ENCODE measurements around the gene ESPN.
"Not testable (repeated sequence)": the region's sequence is repeated elsewhere in the genome, so short reads cannot be mapped to it uniquely, and the experiment has no call there.

ESPN gene

GRCh38 chr1:6489799-6490180 is 65.2 kb downstream of the ESPN start:
- POLR2A ChIA-PET, result no interaction called here
- no peak for DNase-seq (ENCODE audit: low read depth, low spot score)
- TF ChIP-seq, protein P1, sequence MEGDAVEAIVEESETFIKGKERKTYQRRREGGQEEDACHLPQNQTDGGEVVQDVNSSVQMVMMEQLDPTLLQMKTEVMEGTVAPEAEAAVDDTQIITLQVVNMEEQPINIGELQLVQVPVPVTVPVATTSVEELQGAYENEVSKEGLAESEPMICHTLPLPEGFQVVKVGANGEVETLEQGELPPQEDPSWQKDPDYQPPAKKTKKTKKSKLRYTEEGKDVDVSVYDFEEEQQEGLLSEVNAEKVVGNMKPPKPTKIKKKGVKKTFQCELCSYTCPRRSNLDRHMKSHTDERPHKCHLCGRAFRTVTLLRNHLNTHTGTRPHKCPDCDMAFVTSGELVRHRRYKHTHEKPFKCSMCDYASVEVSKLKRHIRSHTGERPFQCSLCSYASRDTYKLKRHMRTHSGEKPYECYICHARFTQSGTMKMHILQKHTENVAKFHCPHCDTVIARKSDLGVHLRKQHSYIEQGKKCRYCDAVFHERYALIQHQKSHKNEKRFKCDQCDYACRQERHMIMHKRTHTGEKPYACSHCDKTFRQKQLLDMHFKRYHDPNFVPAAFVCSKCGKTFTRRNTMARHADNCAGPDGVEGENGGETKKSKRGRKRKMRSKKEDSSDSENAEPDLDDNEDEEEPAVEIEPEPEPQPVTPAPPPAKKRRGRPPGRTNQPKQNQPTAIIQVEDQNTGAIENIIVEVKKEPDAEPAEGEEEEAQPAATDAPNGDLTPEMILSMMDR (IDR thresholded peaks at IDR 0.05; ENCODE audit: insufficient read depth, low read length, missing control alignments), result peak; percentile 95
- peak overlapping the region; percentile 84 for H3K4me3 ChIP-seq (ENCODE audit: low read depth, low read length)
- CTCF ChIA-PET, result interaction anchor here (0.6 to 11.0 kb wide), 32 partner anchors 12 to 283 kb away, joined by 3 to 236 read pairs (median 8); partner anchors contain the start of genes ESPN, KLHL21, NOL9 and RNF207

DNA sequence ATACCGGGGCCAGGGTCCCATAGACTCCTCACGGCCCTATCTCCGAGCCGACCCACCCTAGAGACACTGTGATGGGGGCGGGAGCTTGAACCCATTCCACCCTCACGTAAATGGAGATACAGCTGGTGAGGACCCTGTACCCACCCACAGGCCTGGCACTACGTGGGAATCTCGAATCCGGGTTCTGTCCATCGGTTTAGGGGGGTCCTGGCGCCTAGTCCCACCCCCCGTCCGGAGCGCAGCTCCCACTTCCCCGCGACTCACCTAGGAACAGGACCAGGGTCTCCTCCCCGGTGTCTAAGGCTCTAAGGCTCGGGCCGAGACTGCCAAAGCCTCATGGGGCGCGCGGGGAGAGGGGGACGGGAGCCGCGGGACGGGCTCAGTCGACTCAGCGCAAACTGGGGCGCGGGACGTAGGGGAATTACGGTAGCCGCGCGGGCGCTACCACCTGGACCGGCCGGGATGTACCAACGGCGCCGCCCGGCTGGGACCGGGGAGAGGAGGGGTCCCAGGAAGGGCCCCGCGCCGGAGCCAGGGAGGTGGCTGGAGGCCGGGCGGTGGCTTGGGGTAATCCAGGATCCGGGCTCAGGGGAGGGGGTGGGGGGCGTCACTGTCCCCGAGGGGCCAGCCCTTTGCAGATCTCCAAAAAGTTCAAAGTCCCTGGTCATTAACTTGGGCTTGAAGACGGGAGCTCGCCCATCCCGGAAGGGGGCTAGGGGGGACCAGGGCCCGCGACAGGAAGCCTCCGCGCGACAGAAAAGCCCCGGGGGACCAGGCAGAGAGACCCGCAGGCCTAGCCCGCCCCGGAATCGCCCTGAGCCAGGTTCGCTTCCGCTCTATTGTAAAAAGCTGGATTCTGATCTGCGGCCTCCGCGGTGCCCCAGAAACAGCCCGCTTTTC is 65.9 kb downstream of the ESPN start:
- H3K4me3 ChIP-seq (ENCODE audit: low read depth, low read length), result peak overlapping the region; percentile 84
- no peak for DNase-seq (ENCODE audit: low read depth, low spot score)
- CTCF ChIA-PET, result interaction anchor here (0.6 to 11.0 kb wide), 28 partner anchors 11 to 284 kb away, joined by 3 to 236 read pairs (median 9); partner anchors contain the start of genes KLHL21, NOL9, RNF207 and TAS1R1
- POLR2A ChIA-PET, result no interaction called here
- TF ChIP-seq, protein P1 (IDR thresholded peaks at IDR 0.05; ENCODE audit: insufficient read depth, low read length, missing control alignments), result no peak

DNA sequence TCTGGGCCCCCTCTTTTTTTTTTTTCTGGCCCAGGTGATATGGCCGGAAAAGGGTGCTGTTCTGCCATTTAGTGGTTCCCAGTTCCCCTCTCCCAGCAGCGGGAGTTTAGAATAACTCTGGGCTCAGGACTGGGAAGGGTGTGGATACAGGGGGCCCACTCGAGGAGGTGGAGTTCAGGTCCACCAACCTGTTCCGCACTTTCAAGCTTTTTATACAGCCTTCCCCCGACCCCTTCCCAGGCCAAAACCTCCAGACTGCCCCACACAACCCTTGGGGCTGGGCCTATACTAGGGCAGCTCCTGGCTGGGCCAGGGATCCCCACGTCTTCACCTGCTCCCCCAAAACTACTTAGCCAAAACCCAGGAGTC is 66.5 kb downstream of the ESPN start:
- ChIA-PET CTCF (interaction anchor here (0.6 to 11.0 kb wide), 17 partner anchors 11 to 251 kb away, joined by 3 to 236 read pairs (median 15); partner anchors contain the start of genes NOL9, TAS1R1, TNFRSF25 and ZBTB48), POLR2A (interaction anchor here (0.8 kb wide), 1 partner anchor 26 kb away, joined by 3 read pairs; no protein-coding TSS in a partner anchor)
- no peak for DNase-seq (ENCODE audit: low read depth, low spot score)
- TF ChIP-seq, protein P1 (IDR thresholded peaks at IDR 0.05; ENCODE audit: insufficient read depth, low read length, missing control alignments), result no peak
- peak overlapping the region; percentile 84 for H3K4me3 ChIP-seq (ENCODE audit: low read depth, low read length)

GRCh38 chr1:6491480-6491962 is 66.9 kb downstream of the ESPN start, which contains the start of gene PLEKHG5:
PLEKHG5 (minus strand) TSS chr1:6491667; CDS start chr1:6477571, 14,096 bp downstream.
- DNase-seq (ENCODE audit: low read depth, low spot score), result no peak
- ChIA-PET CTCF (interaction anchor here (0.6 to 11.0 kb wide), 13 partner anchors 10 to 163 kb away, joined by 3 to 236 read pairs (median 28); partner anchors contain the start of genes NOL9, TAS1R1, TNFRSF25 and ZBTB48), POLR2A (interaction anchor here (0.6 to 0.8 kb wide), 2 partner anchors 26 to 809 kb away, joined by 3 to 4 read pairs; no protein-coding TSS in a partner anchor)
- H3K4me3 ChIP-seq (ENCODE audit: low read depth, low read length), result peak within 1 kb of the TSS; percentile 84
- TF ChIP-seq, protein P1 (IDR thresholded peaks at IDR 0.05; ENCODE audit: insufficient read depth, low read length, missing control alignments), result no peak

DNA sequence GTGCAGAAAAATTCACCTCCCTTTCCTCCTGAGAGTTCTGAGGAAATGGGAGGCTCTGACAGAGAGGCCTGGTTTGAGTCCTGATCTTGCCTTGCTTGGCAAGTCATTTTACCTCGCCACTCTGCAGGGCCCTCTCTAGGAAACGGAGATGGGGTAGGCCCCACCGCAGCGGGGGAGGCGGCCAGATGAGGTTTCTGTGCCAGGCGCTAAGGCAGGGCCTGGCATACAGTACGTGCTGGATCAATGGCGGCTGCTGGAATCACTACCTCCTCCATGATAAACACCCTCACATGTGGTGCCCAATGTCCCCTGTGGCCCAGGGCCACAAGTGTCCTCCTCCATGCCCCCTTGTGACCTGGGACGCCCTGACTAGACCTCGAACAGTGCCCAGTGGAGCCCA is 67.4 kb downstream of the ESPN start:
- no peak for DNase-seq (ENCODE audit: low read depth, low spot score)
- peak overlapping the region; percentile 84; the same call in 1 of the 2 replicates for H3K4me3 ChIP-seq (ENCODE audit: low read depth, low read length)
- TF ChIP-seq, protein P1 (IDR thresholded peaks at IDR 0.05; ENCODE audit: insufficient read depth, low read length, missing control alignments), result no peak
- ChIA-PET POLR2A (interaction anchor here (0.6 to 0.8 kb wide), 2 partner anchors 26 to 809 kb away, joined by 3 to 4 read pairs; no protein-coding TSS in a partner anchor), CTCF (interaction anchor here (0.9 to 11.0 kb wide), 8 partner anchors 10 to 153 kb away, joined by 3 to 236 read pairs (median 108); partner anchors contain the start of genes NOL9, TAS1R1 and TNFRSF25)

GRCh38 chr1:6493834-6494223 is 69.3 kb downstream of the ESPN start:
- DNase-seq (ENCODE audit: low read depth, low spot score); H3K4me3 ChIP-seq (ENCODE audit: low read depth, low read length); POLR2A ChIA-PET: not testable (repeated sequence)
- CTCF ChIA-PET, result interaction anchor here (1.4 to 11.0 kb wide), 5 partner anchors 13 to 61 kb away, joined by 4 to 139 read pairs (median 8); partner anchors contain the start of genes NOL9 and TAS1R1
